HepG2 (cell line): ENCODE data around the gene TEAD4. TPM values are rescaled to one million over a fixed set of nuclear protein-coding genes. Genes with fewer than 3 reads are reported as not detected.

Experiments
- ARNTL ChIP-seq: sonication (generic); formaldehyde crosslinking; IDR thresholded peaks from 2 replicates; pipeline ENCODE4 v1.4.0; 2020; ENCODE audit warnings: mild to moderate bottlenecking, missing genetic modification reagents
- CBFB ChIP-seq: sonication (generic); formaldehyde crosslinking; IDR thresholded peaks from 2 replicates; pipeline ENCODE4 v1.4.0; 2020; ENCODE audit warnings: missing genetic modification reagents
- E2F2 ChIP-seq: sonication (generic); formaldehyde crosslinking; IDR thresholded peaks from 2 replicates; pipeline ENCODE4 v1.4.0; 2020; ENCODE audit warnings: missing genetic modification reagents, borderline replicate concordance
- ERF ChIP-seq: IDR thresholded peaks from 2 replicates; pipeline ENCODE4 v1.6.1; 2018; ENCODE audit warnings: missing biosample characterization, missing genetic modification reagents
- ETV6 ChIP-seq: sonication (generic); formaldehyde crosslinking; conservative IDR thresholded peaks from 2 replicates; pipeline ENCODE4 v1.4.0; 2020; ENCODE audit warnings: missing genetic modification reagents
- KLF15 ChIP-seq: sonication (generic); formaldehyde crosslinking; IDR thresholded peaks from 2 replicates; pipeline ENCODE4 v1.8.1; 2023; ENCODE audit warnings: borderline replicate concordance, mild to moderate bottlenecking, inconsistent platforms, missing genetic modification reagents, mixed read lengths
- MBD4 ChIP-seq: IDR thresholded peaks from 2 replicates; pipeline ENCODE4 v1.6.1; 2012; ENCODE audit warnings: low read length, inconsistent platforms, borderline replicate concordance
- MTERF4 ChIP-seq: sonication (generic); formaldehyde crosslinking; IDR thresholded peaks from 2 replicates; pipeline ENCODE4 v1.8.0; 2023; ENCODE audit warnings: mild to moderate bottlenecking, missing genetic modification reagents
- NCOA1 ChIP-seq: sonication (generic); formaldehyde crosslinking; IDR thresholded peaks from 2 replicates; pipeline ENCODE4 v1.9.0; 2021; ENCODE audit warnings: missing genetic modification reagents
- NR2F1 ChIP-seq, 2 experiments: fragments of 450-650 bp in 1 of 2; formaldehyde crosslinking in 1 of 2; IDR thresholded peaks; 2 replicates each; pipeline versions ENCODE4 v1.5.0 to v1.6.1; 2016 to 2020; ENCODE audit warnings: mild to moderate bottlenecking in 1 of 2, missing compliant biosample characterization in 1 of 2, missing genetic modification reagents in 1 of 2, moderate library complexity in 1 of 2
- PAF1 ChIP-seq: IDR thresholded peaks from 2 replicates; pipeline ENCODE4 v1.6.1; 2016; ENCODE audit warnings: missing genetic modification reagents, missing compliant biosample characterization
- PHF5A ChIP-seq: IDR thresholded peaks from one replicate; pipeline ENCODE4 v1.6.1; 2018; ENCODE audit warnings: low read depth, missing genetic modification reagents; ENCODE audit not compliant: unreplicated experiment
- SAFB2 ChIP-seq: sonication (generic); formaldehyde crosslinking; IDR thresholded peaks from 2 replicates; pipeline ENCODE4 v1.5.1; 2020; ENCODE audit warnings: missing genetic modification reagents, low read depth, mild to moderate bottlenecking, borderline replicate concordance
- SALL1 ChIP-seq: sonication (generic); formaldehyde crosslinking; IDR thresholded peaks from 2 replicates; pipeline ENCODE4 v1.8.0; 2022; ENCODE audit warnings: mild to moderate bottlenecking, missing genetic modification reagents
- STAG1 ChIP-seq: sonication (generic); formaldehyde crosslinking; IDR thresholded peaks from 2 replicates; pipeline ENCODE4 v1.4.0; 2020; ENCODE audit warnings: missing genetic modification reagents
- TSC22D2 ChIP-seq: sonication (generic); formaldehyde crosslinking; IDR thresholded peaks from 2 replicates; pipeline ENCODE4 v1.5.1; 2020; ENCODE audit warnings: missing genetic modification reagents, mild to moderate bottlenecking, borderline replicate concordance
- ZNF138 ChIP-seq: sonication (generic); formaldehyde crosslinking; IDR thresholded peaks from 2 replicates; pipeline ENCODE4 v1.5.0; 2020; ENCODE audit warnings: mild to moderate bottlenecking, low read depth, missing genetic modification reagents
- ZNF142 ChIP-seq: sonication (generic); formaldehyde crosslinking; IDR thresholded peaks from 2 replicates; pipeline ENCODE4 v1.4.0; 2020; ENCODE audit warnings: missing genetic modification reagents
- ZNF264 ChIP-seq: sonication (generic); formaldehyde crosslinking; IDR thresholded peaks from 2 replicates; pipeline ENCODE4 v1.4.0; 2020; ENCODE audit warnings: missing genetic modification reagents
- ZNF431 ChIP-seq: sonication (generic); formaldehyde crosslinking; IDR thresholded peaks from 2 replicates; pipeline ENCODE4 v1.9.0; 2022; ENCODE audit warnings: missing genetic modification reagents, low read depth, mild to moderate bottlenecking, borderline replicate concordance
- ZNF501 ChIP-seq: sonication (generic); formaldehyde crosslinking; IDR thresholded peaks from 2 replicates; pipeline ENCODE4 v1.5.1; 2020; ENCODE audit warnings: mild to moderate bottlenecking, moderate library complexity, missing genetic modification reagents
- ZNF605 ChIP-seq: sonication (generic); formaldehyde crosslinking; IDR thresholded peaks from 2 replicates; pipeline ENCODE4 v1.8.0; 2022; ENCODE audit warnings: mild to moderate bottlenecking, missing genetic modification reagents
- ZNF615 ChIP-seq: sonication (generic); formaldehyde crosslinking; IDR thresholded peaks from 2 replicates; pipeline ENCODE4 v1.5.0; 2020; ENCODE audit warnings: mild to moderate bottlenecking, missing genetic modification reagents, borderline replicate concordance
- ZSCAN22 ChIP-seq: sonication (generic); formaldehyde crosslinking; IDR thresholded peaks from 2 replicates; pipeline ENCODE4 v1.4.0; 2020; ENCODE audit warnings: mild to moderate bottlenecking, missing genetic modification reagents
- polyA plus RNA-seq, 8 experiments: library from polyadenylated mRNA; depleted of rRNA in 3 of 8; stranded (reverse) in 7 of 8; unstranded in 1 of 8; fragments of >200 nt; fragmentation: Illumina TruSeq in 4 of 8; extraction: Trizol in 4 of 8; gene quantifications; 2 replicates each; pipeline versions ENCODE4 v1.2.1 to v1.2.3, GENCODE V29; 2011 to 2016; ENCODE audit warnings: low read depth in 4 of 8, missing spikeins in 1 of 8, mixed read lengths in 1 of 8; ENCODE audit not compliant: insufficient read depth in 1 of 8
- total RNA-seq, 5 experiments: library from RNA; depleted of rRNA; stranded (reverse); fragments of >200 nt; fragmentation: Illumina TruSeq; extraction: Trizol; gene quantifications; 2 replicates each; pipeline ENCODE4 v1.2.3, GENCODE V29; 2016; ENCODE audit warnings: low read depth in 1 of 5

Gene TEAD4
- total and polyA plus RNA-seq, 2 of the 13 experiments (the other 11 are each of a cell fraction or from before 2014, with no cell fraction given): 45.0 to 69.4 TPM

GRCh38 chr12:2963154-2963759 lies 4.1 kb downstream of the TEAD4 start (continued):
- TF ChIP-seq NCOA1 (CRISPR knock-in tag) (no peak), ARNTL (CRISPR knock-in tag) (no peak; the same call in 1 of the 2 replicates), ZNF615 (no peak), ZNF142 (CRISPR knock-in tag) (no peak), NR2F1 (CRISPR knock-in tag; IDR thresholded peaks at IDR 0.05) (peak; percentile 61 to 63; a peak in 3 of 4 replicates), PAF1 (CRISPR knock-in tag) (no peak), ZSCAN22 (CRISPR knock-in tag) (no peak), ZNF431 (CRISPR knock-in tag) (no peak), ZNF501 (CRISPR knock-in tag) (peak; percentile 52; the same call in 1 of the 2 replicates), STAG1 (CRISPR knock-in tag) (no peak), ETV6 (CRISPR knock-in tag) (no peak; the same call in 1 of the 2 replicates), KLF15 (no peak), CBFB (CRISPR knock-in tag) (no peak), SALL1 (CRISPR knock-in tag) (peak; percentile 80), MBD4 (no peak), E2F2 (CRISPR knock-in tag) (no peak), PHF5A (CRISPR knock-in tag) (peak; percentile 54), SAFB2 (no peak; the same call in 1 of the 2 replicates), ERF (CRISPR knock-in tag) (peak; percentile 59; the same call in 1 of the 2 replicates), TSC22D2 (CRISPR knock-in tag) (no peak), ZNF605 (0 out of 2 replicates have a peak, but pooled peaks have one; percentile 64), ZNF138 (CRISPR knock-in tag) (0 out of 2 replicates have a peak, but pooled peaks have one; percentile 51), MTERF4 (no peak), ZNF264 (no peak)
